Measurements from ENCODE around the gene SLC35A1. TPM values are rescaled to one million over a fixed set of nuclear protein-coding genes. Genes with fewer than 3 reads are reported as not detected.

SLC35A1 gene, protein sequence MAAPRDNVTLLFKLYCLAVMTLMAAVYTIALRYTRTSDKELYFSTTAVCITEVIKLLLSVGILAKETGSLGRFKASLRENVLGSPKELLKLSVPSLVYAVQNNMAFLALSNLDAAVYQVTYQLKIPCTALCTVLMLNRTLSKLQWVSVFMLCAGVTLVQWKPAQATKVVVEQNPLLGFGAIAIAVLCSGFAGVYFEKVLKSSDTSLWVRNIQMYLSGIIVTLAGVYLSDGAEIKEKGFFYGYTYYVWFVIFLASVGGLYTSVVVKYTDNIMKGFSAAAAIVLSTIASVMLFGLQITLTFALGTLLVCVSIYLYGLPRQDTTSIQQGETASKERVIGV
- total RNA-seq: 15.7 and 18.2 TPM in 2 replicates

DNA sequence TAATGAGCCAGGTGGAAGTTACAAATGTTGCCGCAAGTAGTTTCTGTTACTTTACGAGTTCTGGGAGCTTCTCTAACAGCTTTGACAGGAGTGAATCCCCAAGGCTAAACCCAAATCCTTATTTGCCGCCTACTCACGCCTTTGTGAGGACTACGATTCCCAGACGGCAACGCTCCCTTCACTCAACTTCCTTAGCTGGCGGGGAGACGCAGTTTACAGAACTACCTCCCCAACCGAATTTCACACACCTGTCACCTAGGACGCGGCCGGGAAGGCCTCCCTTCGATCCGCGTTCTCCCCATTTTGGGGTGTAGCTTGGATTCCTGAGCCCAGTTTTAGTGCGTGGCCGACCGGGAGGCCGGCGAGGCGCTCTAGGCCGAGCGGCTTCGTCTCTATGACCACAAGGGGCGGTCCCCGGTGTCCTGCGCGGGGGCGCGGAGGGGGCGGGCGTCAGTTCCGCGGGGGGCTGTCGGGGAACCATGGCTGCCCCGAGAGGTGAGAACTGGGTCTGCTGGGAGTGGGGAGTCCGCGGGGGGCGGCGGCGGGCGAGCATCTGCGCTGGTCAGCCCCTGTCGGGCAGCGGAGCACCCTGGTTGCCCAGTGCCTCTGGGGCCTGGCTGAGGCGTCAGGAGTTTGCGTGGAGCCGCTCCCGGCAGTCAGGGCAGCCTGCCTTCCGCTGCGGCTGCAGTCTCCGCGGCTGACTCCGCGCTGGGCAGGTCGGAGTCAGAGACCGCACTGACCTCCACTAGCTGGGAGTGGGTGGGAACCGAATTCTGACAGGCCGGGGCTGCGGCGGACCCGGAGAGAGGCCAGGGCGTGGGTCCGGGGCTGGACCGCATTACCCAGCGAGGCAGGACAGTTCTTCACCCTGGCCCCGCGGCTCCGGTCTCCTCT lies at the start of gene SLC35A1:
Gene SLC35A1, plus strand, starts transcription at position 450 of the 894 bp plus-strand sequence. Its CDS starts 30 bp downstream, at position 480.

Small RNA genes lying within 50 kb of the gene (small RNA-seq; reads per million reads assigned to genes)
- gene AL049697.2: not detected
- gene RNU6-444P: not detected

Other genes with a start within 250 kb of the SLC35A1 start
- 8.0 and 9.5 TPM in 2 replicates for gene SMIM8, start 150.4 kb upstream of the SLC35A1 start, total RNA-seq
- not detected in 2 replicates for gene GJB7, start 143.7 kb upstream of the SLC35A1 start, total RNA-seq
- gene C6orf163, start 128.2 kb upstream of the SLC35A1 start, total RNA-seq: 3.1 and 4.6 TPM in 2 replicates
- 0.50 and 0.53 TPM in 2 replicates for gene CFAP206, start 65.0 kb upstream of the SLC35A1 start, total RNA-seq
- 37.5 and 40.1 TPM in 2 replicates for gene RARS2, start 117.0 kb downstream of the SLC35A1 start, total RNA-seq
- 30.6 and 41.3 TPM in 2 replicates for gene ORC3, start 117.2 kb downstream of the SLC35A1 start, total RNA-seq
- 30.0 and 30.1 TPM in 2 replicates for gene AKIRIN2, start 229.3 kb downstream of the SLC35A1 start, total RNA-seq

Measured in thoracic aorta endothelial cell (primary cell).